ENCODE results near the gene PKNOX2. TPM values are rescaled to one million over a fixed set of nuclear protein-coding genes. Genes with fewer than 3 reads are reported as not detected.

Gene PKNOX2
- total RNA-seq, 4 donors from 2014 or later: 0.51 to 4.3 (median 2.3) TPM

DNA sequence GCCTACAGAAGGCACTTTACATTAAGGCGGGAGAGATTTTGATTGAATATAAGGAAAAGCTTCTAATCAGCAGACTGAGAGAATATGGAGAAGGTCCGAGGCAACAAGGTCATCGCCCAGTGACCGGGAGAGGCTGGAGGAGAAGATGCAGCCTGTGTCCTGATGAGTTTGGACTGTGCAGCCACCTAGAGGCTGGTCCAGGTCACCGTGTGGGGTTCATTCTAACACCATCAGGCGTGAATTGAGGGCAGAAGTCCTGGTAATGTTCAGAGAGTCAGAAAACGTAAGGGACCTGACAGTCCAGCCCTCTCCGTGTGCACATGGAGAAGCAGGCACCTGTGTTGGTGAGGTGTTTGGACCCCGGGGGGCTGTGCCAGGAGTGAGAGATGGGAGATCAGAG lies 228.8 kb downstream of the PKNOX2 start:
- TF ChIP-seq, protein P1, sequence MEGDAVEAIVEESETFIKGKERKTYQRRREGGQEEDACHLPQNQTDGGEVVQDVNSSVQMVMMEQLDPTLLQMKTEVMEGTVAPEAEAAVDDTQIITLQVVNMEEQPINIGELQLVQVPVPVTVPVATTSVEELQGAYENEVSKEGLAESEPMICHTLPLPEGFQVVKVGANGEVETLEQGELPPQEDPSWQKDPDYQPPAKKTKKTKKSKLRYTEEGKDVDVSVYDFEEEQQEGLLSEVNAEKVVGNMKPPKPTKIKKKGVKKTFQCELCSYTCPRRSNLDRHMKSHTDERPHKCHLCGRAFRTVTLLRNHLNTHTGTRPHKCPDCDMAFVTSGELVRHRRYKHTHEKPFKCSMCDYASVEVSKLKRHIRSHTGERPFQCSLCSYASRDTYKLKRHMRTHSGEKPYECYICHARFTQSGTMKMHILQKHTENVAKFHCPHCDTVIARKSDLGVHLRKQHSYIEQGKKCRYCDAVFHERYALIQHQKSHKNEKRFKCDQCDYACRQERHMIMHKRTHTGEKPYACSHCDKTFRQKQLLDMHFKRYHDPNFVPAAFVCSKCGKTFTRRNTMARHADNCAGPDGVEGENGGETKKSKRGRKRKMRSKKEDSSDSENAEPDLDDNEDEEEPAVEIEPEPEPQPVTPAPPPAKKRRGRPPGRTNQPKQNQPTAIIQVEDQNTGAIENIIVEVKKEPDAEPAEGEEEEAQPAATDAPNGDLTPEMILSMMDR (IDR thresholded peaks at IDR 0.05; ENCODE audit: low read depth): no peak

DNA sequence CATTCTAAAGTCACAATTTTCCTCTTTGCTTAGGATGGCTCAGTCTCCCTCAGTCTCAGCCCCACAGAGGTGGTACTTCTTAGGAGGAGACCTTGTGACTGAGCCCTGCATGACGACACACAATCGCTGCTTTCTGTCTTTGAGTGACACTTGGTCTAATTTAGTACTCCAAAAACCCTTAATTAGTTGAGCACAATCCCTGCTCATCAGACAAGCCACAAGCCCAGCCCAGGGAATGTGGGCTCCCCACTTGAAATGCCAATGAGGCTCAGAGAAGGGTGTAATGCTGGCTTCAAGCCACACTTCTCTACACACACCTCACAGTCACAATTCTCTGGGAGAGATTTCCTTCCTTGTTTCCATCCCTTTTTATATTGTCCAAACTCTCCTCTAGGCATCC lies 229.7 kb downstream of the PKNOX2 start:
- TF ChIP-seq, protein P1 (IDR thresholded peaks at IDR 0.05; ENCODE audit: low read depth): no peak

DNA sequence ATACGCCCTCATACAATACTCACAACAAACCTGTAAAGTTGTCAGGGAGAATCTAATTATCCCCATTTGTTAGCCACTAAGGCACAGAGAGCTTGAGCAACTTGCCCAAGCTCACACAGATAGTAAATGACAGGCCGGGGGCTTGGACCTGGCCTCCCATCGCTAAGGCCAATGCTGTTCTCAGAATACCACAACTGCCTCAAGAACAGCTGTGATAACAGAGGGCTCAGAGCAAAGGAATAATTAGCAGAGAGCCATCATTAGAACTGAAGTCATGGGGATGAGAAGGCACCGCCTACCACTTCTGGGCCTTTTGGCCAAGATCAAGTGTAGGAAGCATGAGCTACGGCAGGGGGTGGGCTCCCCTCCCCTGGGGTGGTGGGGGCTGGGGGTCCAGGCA lies 232.9 kb downstream of the PKNOX2 start:
- TF ChIP-seq, protein P1 (IDR thresholded peaks at IDR 0.05; ENCODE audit: low read depth): no peak

DNA sequence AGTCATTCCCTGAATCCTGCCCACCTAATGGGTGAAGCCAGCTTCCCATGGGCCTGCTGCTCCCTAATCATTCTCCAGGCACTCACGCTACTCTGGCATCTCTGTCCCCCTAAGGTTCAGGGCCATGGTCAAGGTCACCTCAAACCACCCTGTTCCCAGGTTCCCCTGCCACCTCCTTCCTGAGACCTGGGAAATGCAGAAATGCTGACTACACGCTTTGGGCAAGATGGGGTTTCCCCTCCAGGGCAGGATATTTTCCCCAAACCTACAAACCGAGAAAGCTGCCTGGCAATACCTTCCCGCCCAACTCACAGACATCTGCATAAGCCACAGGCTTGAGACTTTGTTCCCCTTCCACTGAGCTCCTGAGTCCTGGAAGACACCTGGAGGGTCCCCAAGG lies 233.9 kb downstream of the PKNOX2 start:
- TF ChIP-seq, protein P1 (IDR thresholded peaks at IDR 0.05; ENCODE audit: low read depth): no peak

DNA sequence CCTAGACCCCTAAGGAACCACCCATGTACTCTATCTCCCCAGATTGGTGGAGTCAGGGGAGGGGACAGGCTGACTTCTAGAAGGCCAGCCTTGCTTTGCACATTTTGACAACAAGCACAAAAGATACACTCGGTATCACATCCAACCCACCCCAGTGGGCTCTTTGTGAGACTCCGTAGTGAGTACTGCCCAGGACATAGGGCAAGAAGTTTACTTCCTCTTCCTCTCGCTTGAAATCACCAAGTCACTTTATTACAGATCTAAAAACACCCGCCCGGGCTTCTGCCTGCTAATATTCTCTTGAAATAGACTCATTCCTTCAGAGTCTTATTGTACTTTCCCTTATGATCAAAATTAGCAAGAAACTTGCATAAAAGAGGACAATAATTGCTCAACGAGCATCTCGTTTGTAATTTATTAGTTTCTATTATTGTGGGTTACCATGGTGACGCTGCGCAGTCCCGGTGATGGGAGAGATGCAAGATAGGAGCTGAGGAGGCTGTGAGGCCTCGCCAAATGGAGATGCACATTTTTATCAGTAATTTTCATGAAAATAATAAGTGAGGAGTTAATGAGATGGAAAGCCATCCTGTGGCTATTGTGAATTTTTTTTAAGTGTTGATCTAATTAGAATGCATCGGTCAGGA lies 234.6 kb downstream of the PKNOX2 start:
- TF ChIP-seq, protein P1 (IDR thresholded peaks at IDR 0.05; ENCODE audit: low read depth): no peak

DNA sequence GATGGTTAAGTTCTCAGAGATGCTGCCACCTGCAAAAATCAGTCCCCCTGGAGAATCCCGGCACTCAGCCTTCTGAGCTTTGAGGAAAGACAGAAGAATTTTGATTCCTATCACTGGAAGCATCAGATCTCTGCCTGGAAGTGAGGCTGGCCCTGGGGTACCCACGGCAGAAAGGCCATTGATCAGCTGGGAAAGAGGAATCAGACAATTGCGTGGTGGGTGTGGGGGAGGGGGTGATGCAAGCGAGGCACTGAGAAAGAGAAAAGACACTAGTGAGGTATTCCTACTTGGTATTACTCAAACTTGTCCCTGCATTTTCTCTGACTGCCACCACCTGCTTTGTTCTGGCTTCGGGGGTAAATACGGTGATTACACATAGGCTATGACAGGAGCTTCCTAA lies 235.4 kb downstream of the PKNOX2 start:
- TF ChIP-seq, protein P1 (IDR thresholded peaks at IDR 0.05; ENCODE audit: low read depth): no peak

DNA sequence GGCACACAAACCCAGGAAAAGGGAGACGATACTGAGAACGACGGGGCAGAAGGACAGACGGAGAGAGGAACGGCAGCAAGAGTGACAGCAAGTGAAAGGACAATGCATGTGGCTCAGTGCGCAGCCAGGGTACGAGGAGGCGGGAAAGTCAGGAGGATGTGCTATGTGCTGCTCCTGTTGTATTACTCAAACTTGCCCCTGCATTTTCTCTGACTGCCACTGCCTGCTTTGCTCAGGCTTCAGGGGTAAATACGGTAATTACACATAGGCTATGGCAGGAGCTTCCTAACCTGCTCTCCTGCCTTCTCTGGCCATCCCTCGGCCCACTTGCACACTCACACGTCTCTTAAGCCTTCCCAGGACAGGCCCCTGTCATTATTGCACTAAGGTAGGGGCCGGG lies 236.7 kb downstream of the PKNOX2 start:
- TF ChIP-seq, protein P1 (IDR thresholded peaks at IDR 0.05; ENCODE audit: low read depth): no peak
